Neural progenitor cell (in vitro differentiated cells): Measurements from ENCODE around the gene ARHGAP22. TPM values are rescaled to one million over a fixed set of nuclear protein-coding genes. Genes with fewer than 3 reads are reported as not detected.

Experiments used
- DNase-seq: peaks from one replicate; pipeline ENCODE4 v3.0.0-alpha.2; 2016; ENCODE audit warnings: low spot score
- H2AFZ ChIP-seq: fragments of 200-600 bp; sonication (generic); replicated peaks from 2 replicates; pipeline ENCODE4 v1.6.1; 2016; ENCODE audit warnings: antibody characterized with exemption
- H3F3A ChIP-seq: fragments of 200-600 bp; sonication (generic); 2 replicates; pipeline ENCODE4 v1.6.1; 2016; ENCODE audit warnings: antibody characterized with exemption, low read depth
- H3K27ac ChIP-seq: fragments of 200-600 bp; sonication (generic); 2 replicates; pipeline ENCODE4 v1.5.1; 2016; ENCODE audit warnings: mild to moderate bottlenecking
- H3K27me3 ChIP-seq: fragments of 200-600 bp; sonication (generic); 2 replicates; pipeline ENCODE4 v1.6.1; 2016; ENCODE audit warnings: mild to moderate bottlenecking, moderate library complexity
- H3K36me3 ChIP-seq: fragments of 200-600 bp; sonication (generic); 2 replicates; pipeline ENCODE4 v1.5.1; 2016
- H3K4me1 ChIP-seq: fragments of 200-600 bp; sonication (generic); 2 replicates; pipeline ENCODE4 v1.6.1; 2016; ENCODE audit warnings: mixed run types
- H3K4me2 ChIP-seq: fragments of 200-600 bp; sonication (generic); 2 replicates; pipeline ENCODE4 v1.6.1; 2016
- H3K4me3 ChIP-seq: fragments of 200-600 bp; sonication (generic); 2 replicates; pipeline ENCODE4 v1.5.1; 2016
- H3K79me2 ChIP-seq: fragments of 200-600 bp; sonication (generic); 2 replicates; pipeline ENCODE4 v1.6.1; 2016; ENCODE audit warnings: low read depth
- H3K9ac ChIP-seq: fragments of 200-600 bp; sonication (generic); 2 replicates; pipeline ENCODE4 v1.6.1; 2016
- H3K9me3 ChIP-seq: fragments of 200-600 bp; sonication (generic); 2 replicates; pipeline ENCODE4 v1.5.1; 2016; ENCODE audit warnings: low read depth
- H4K20me1 ChIP-seq: fragments of 200-600 bp; sonication (generic); 2 replicates; pipeline ENCODE4 v1.6.1; 2016; ENCODE audit warnings: low read depth
- H3K27ac Mint-ChIP-seq: 3 replicates; pipeline ENCODE4 v1.8.0; 2021; ENCODE audit warnings: mixed read lengths
- H3K27me3 Mint-ChIP-seq: 2 replicates; pipeline ENCODE4 v1.8.0; 2022; ENCODE audit warnings: low read depth, mild to moderate bottlenecking, inconsistent platforms, moderate library complexity, mixed read lengths; ENCODE audit not compliant: insufficient read depth
- H3K36me3 Mint-ChIP-seq: 3 replicates; pipeline ENCODE4 v1.8.0; 2021; ENCODE audit warnings: mixed read lengths
- H3K4me1 Mint-ChIP-seq: 3 replicates; pipeline ENCODE4 v1.8.0; 2021; ENCODE audit warnings: mixed read lengths
- H3K4me3 Mint-ChIP-seq: 3 replicates; pipeline ENCODE4 v1.8.0; 2021; ENCODE audit warnings: mild to moderate bottlenecking, moderate library complexity, mixed read lengths
- H3K9me3 Mint-ChIP-seq: 3 replicates; pipeline ENCODE4 v1.8.0; 2020; ENCODE audit warnings: mixed read lengths
- EZH2 ChIP-seq: fragments of 200-600 bp; sonication (generic); IDR thresholded peaks from 2 replicates; pipeline ENCODE4 v1.6.1; 2017; ENCODE audit warnings: antibody characterized with exemption, mild to moderate bottlenecking, moderate library complexity
- EZH2phosphoT487 ChIP-seq: fragments of 200-600 bp; sonication (generic); IDR thresholded peaks from 2 replicates; pipeline ENCODE4 v1.6.1; 2017; ENCODE audit warnings: antibody characterized with exemption
- total RNA-seq: library from RNA; depleted of rRNA; stranded (reverse); fragments of >200 nt; gene quantifications from 2 replicates; pipeline ENCODE4 v1.2.3, GENCODE V29; 2015; ENCODE audit warnings: low replicate concordance
- TF ChIP-seq, protein P1 (sequence below): fragments of 200-600 bp; sonication (generic); IDR thresholded peaks from 2 replicates; pipeline ENCODE4 v1.5.1; 2017; ENCODE audit warnings: antibody characterized with exemption, mild to moderate bottlenecking

The ARHGAP22 gene
- total RNA-seq, 1 donor from 2014 or later: 1.7 TPM

GRCh38 chr10:48419714-48420113 lies 185.2 kb downstream of the ARHGAP22 start:
- Histone ChIP-seq H3K4me2 (no peak overlapping the region), H3K4me3 (no peak overlapping the region), H3K4me1 (no peaks in the 10 kb centered on the region), H3K9me3 (no peaks in the 10 kb centered on the region), H3K79me2 (no peaks in the 10 kb centered on the region), H3F3A (peaks cover 4% of the 10 kb centered on the region), H2AFZ (no peak overlapping the region), H3K9ac (no peak overlapping the region), H3K27me3 (no peaks in the 10 kb centered on the region), H3K27ac (no peak overlapping the region), H3K36me3 (no peaks in the 10 kb centered on the region), H4K20me1 (no peaks in the 10 kb centered on the region)
- no peak overlapping the region for H3K27ac Mint-ChIP-seq
- no peak for DNase-seq
- H3K9me3 Mint-ChIP-seq: no peaks in the 10 kb centered on the region
- H3K27me3 Mint-ChIP-seq: no peaks in the 10 kb centered on the region
- TF ChIP-seq EZH2phosphoT487 (no peak), EZH2 (no peak)
- TF ChIP-seq, protein P1, sequence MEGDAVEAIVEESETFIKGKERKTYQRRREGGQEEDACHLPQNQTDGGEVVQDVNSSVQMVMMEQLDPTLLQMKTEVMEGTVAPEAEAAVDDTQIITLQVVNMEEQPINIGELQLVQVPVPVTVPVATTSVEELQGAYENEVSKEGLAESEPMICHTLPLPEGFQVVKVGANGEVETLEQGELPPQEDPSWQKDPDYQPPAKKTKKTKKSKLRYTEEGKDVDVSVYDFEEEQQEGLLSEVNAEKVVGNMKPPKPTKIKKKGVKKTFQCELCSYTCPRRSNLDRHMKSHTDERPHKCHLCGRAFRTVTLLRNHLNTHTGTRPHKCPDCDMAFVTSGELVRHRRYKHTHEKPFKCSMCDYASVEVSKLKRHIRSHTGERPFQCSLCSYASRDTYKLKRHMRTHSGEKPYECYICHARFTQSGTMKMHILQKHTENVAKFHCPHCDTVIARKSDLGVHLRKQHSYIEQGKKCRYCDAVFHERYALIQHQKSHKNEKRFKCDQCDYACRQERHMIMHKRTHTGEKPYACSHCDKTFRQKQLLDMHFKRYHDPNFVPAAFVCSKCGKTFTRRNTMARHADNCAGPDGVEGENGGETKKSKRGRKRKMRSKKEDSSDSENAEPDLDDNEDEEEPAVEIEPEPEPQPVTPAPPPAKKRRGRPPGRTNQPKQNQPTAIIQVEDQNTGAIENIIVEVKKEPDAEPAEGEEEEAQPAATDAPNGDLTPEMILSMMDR: no peak
- peaks cover 11% of the 10 kb centered on the region for H3K36me3 Mint-ChIP-seq
- no peak overlapping the region for H3K4me3 Mint-ChIP-seq
- H3K4me1 Mint-ChIP-seq: no peaks in the 10 kb centered on the region

DNA sequence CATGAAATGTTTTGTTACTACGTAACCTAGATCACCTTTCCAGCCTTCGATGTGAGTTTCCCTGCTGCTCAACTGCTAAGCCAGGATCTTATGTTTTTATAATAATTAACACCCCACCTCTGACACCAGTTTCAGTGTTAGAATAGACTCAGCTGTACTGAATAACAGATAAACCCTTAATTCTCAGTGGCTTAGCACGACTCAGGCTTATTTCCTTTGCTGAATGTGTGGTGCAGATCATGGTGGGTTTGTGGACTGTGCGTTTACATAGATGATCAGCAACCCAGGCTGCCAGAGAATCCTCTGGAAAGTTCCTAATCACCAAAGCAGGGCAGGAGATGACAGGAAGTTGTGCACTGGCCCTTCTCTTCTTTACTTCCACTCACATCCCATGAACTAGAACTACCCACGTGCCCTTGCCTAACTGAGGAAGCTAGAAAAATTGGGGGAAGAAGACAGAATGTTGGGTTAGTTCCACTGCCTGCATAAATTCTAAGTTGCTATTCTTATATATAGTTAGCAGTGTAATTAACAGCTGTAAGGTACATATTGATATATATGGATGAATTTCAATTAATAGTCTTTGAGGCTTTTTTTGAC lies 186.6 kb downstream of the ARHGAP22 start:
- H3K27me3 Mint-ChIP-seq: no peaks in the 10 kb centered on the region
- no peak overlapping the region for H3K27ac ChIP-seq

GRCh38 chr10:48417374-48417773 lies 187.5 kb downstream of the ARHGAP22 start:
- H3K36me3 ChIP-seq: peaks cover 10% of the 10 kb centered on the region
- TF ChIP-seq, protein P1: no peak
- TF ChIP-seq EZH2phosphoT487: no peak
- no peak for TF ChIP-seq EZH2
- Mint-ChIP-seq H3K4me1 (no peaks in the 10 kb centered on the region), H3K4me3 (no peak overlapping the region), H3K27ac (no peak overlapping the region), H3K36me3 (peaks cover 25% of the 10 kb centered on the region), H3K27me3 (no peaks in the 10 kb centered on the region), H3K9me3 (peaks cover 9% of the 10 kb centered on the region)
- H3F3A ChIP-seq: no peaks in the 10 kb centered on the region
- no peak overlapping the region for H3K4me2 ChIP-seq
- H3K79me2 ChIP-seq: peaks cover 10% of the 10 kb centered on the region
- H2AFZ ChIP-seq: no peak overlapping the region
- H3K27me3 ChIP-seq: no peaks in the 10 kb centered on the region
- no peak overlapping the region for H3K27ac ChIP-seq
- no peak overlapping the region for H3K9ac ChIP-seq
- no peaks in the 10 kb centered on the region for H4K20me1 ChIP-seq
- no peak overlapping the region for H3K4me3 ChIP-seq
- H3K9me3 ChIP-seq: no peaks in the 10 kb centered on the region
- DNase-seq: no peak
- no peaks in the 10 kb centered on the region for H3K4me1 ChIP-seq

More for the DNA sequence above, 186.6 kb downstream of the ARHGAP22 start:
- no peaks in the 10 kb centered on the region for H4K20me1 ChIP-seq
- H3F3A ChIP-seq: peaks cover 4% of the 10 kb centered on the region
- H3K27me3 ChIP-seq: no peaks in the 10 kb centered on the region
- H2AFZ ChIP-seq: no peak overlapping the region
- Mint-ChIP-seq H3K9me3 (no peaks in the 10 kb centered on the region), H3K4me1 (no peaks in the 10 kb centered on the region), H3K27ac (no peak overlapping the region), H3K36me3 (peaks cover 16% of the 10 kb centered on the region), H3K4me3 (no peak overlapping the region)
- no peak for DNase-seq
- TF ChIP-seq EZH2phosphoT487 (no peak), EZH2 (no peak)
- TF ChIP-seq, protein P1: no peak
- peaks cover 2% of the 10 kb centered on the region for H3K36me3 ChIP-seq
- H3K9me3 ChIP-seq: no peaks in the 10 kb centered on the region
- peaks cover 6% of the 10 kb centered on the region for H3K79me2 ChIP-seq
- no peaks in the 10 kb centered on the region for H3K4me1 ChIP-seq
- H3K4me3 ChIP-seq: no peak overlapping the region
- no peak overlapping the region for H3K4me2 ChIP-seq
- no peak overlapping the region for H3K9ac ChIP-seq
